Suprapubic skin (tissue), 3 donors: ENCODE data around the gene TUBA4A.

Experiments used
- CTCF ChIP-seq, 2 donors: fragments of 200-600 bp in 1 of 2; fragments of 450-650 bp in 1 of 2; sonication (generic) in 1 of 2; IDR thresholded peaks; one replicate each; pipeline ENCODE4 v1.5.1; 2016 to 2019; ENCODE audit warnings: antibody characterized with exemption in 2 of 2, mild to moderate bottlenecking in 1 of 2, moderate library complexity in 1 of 2
- EP300 ChIP-seq: sonication (generic); formaldehyde crosslinking; IDR thresholded peaks from one replicate; pipeline ENCODE4 v1.6.1; 2017; ENCODE audit warnings: antibody characterized with exemption

- TF ChIP-seq CTCF (IDR thresholded peaks at IDR 0.05) (no peak), EP300 (no peak)
Measured at GRCh38 chr2:219250049-219250781, 3.5 kb downstream of the TUBA4A start.
